Measurements from ENCODE around the gene CPO.

- TF ChIP-seq CTCF (IDR thresholded peaks at IDR 0.05; ENCODE audit: poor library complexity) (no peak), EZH2 (IDR thresholded peaks at IDR 0.05; ENCODE audit: borderline replicate concordance) (no peak)
Measured at GRCh38 chr2:207015901-207016300, 76.6 kb downstream of the CPO start.
